C4-2B (cell line): ENCODE results near the gene TECPR2.

ENCODE experiments used
- H3K27ac ChIP-seq: fragments of 450-650 bp; 2 replicates; pipeline ENCODE4 v1.5.1; 2017
- CTCF ChIP-seq: fragments of 450-650 bp; conservative IDR thresholded peaks from 2 replicates; pipeline ENCODE4 v1.5.1; 2017; ENCODE audit warnings: mild to moderate bottlenecking
- ZFX ChIP-seq: fragments of 450-650 bp; IDR thresholded peaks from 2 replicates; pipeline ENCODE4 v1.6.1; 2017

Gene TECPR2

GRCh38 chr14:102362084-102362483, 657 bp upstream of the TECPR2 start:
- H3K27ac ChIP-seq: peak overlapping the region; percentile 86

GRCh38 chr14:102363182-102363943, 622 bp downstream of the TECPR2 start:
- TF ChIP-seq CTCF (no peak), ZFX (peak; percentile 66)
- H3K27ac ChIP-seq: peak overlapping the region; percentile 86

More at GRCh38 chr14:102362084-102362483, 657 bp upstream of the TECPR2 start:
- no peak for TF ChIP-seq ZFX
- TF ChIP-seq CTCF: no peak

GRCh38 chr14:102370305-102370809, 7.6 kb downstream of the TECPR2 start:
- no peak overlapping the region for H3K27ac ChIP-seq
- TF ChIP-seq ZFX (no peak), CTCF (no peak)

GRCh38 chr14:102371361-102371760, 8.6 kb downstream of the TECPR2 start:
- no peak overlapping the region for H3K27ac ChIP-seq
- TF ChIP-seq ZFX: no peak
- TF ChIP-seq CTCF: no peak

GRCh38 chr14:102373110-102373509, 10.4 kb downstream of the TECPR2 start:
- no peak overlapping the region for H3K27ac ChIP-seq
- TF ChIP-seq CTCF (no peak), ZFX (no peak)

GRCh38 chr14:102374264-102374663, 11.5 kb downstream of the TECPR2 start:
- no peak overlapping the region for H3K27ac ChIP-seq
- TF ChIP-seq ZFX (no peak), CTCF (no peak)

- no peak overlapping the region for H3K27ac ChIP-seq
- TF ChIP-seq ZFX (no peak), CTCF (no peak)
Observed at GRCh38 chr14:102375119-102375518, 12.4 kb downstream of the TECPR2 start.
